HepG2 (cell line): ENCODE measurements around the gene FRMD8. TPM values are rescaled to one million over a fixed set of nuclear protein-coding genes. Genes with fewer than 3 reads are reported as not detected.

Source experiments
- ADNP ChIP-seq: sonication (generic); formaldehyde crosslinking; IDR thresholded peaks from 2 replicates; pipeline ENCODE4 v1.4.0; 2020; ENCODE audit warnings: missing genetic modification reagents
- CENPT ChIP-seq: sonication (generic); formaldehyde crosslinking; IDR thresholded peaks from 2 replicates; pipeline ENCODE4 v1.8.0; 2022; ENCODE audit warnings: low read depth, mild to moderate bottlenecking, moderate library complexity, missing genetic modification reagents
- MED8 ChIP-seq: sonication (generic); formaldehyde crosslinking; IDR thresholded peaks from 2 replicates; pipeline ENCODE4 v1.8.1; 2023; ENCODE audit warnings: mild to moderate bottlenecking, missing genetic modification reagents; ENCODE audit not compliant: insufficient replicate concordance
- NFYB ChIP-seq: sonication (generic); formaldehyde crosslinking; IDR thresholded peaks from 2 replicates; pipeline ENCODE4 v1.4.0; 2020; ENCODE audit warnings: missing genetic modification reagents
- NPAS2 ChIP-seq: sonication (generic); formaldehyde crosslinking; IDR thresholded peaks from 2 replicates; pipeline ENCODE4 v1.8.0; 2022; ENCODE audit warnings: mild to moderate bottlenecking, missing genetic modification reagents, borderline replicate concordance
- SP2 ChIP-seq: sonication (generic); formaldehyde crosslinking; IDR thresholded peaks from 2 replicates; pipeline ENCODE4 v1.5.1; 2020; ENCODE audit warnings: mild to moderate bottlenecking, missing genetic modification reagents
- TP53 ChIP-seq: sonication (generic); formaldehyde crosslinking; conservative IDR thresholded peaks from 2 replicates; pipeline ENCODE4 v1.4.0; 2020; ENCODE audit warnings: missing genetic modification reagents
- ZBTB38 ChIP-seq: sonication (generic); formaldehyde crosslinking; IDR thresholded peaks from 2 replicates; pipeline ENCODE4 v1.5.1; 2020; ENCODE audit warnings: mild to moderate bottlenecking, missing genetic modification reagents
- ZNF292 ChIP-seq: sonication (generic); formaldehyde crosslinking; IDR thresholded peaks from 2 replicates; pipeline ENCODE4 v1.8.1; 2022; ENCODE audit warnings: mild to moderate bottlenecking, low read depth, missing genetic modification reagents, borderline replicate concordance
- ZNF33B ChIP-seq: sonication (generic); formaldehyde crosslinking; IDR thresholded peaks from 2 replicates; pipeline ENCODE4 v1.5.1; 2020; ENCODE audit warnings: mild to moderate bottlenecking, missing genetic modification reagents
- polyA plus RNA-seq, 8 experiments: library from polyadenylated mRNA; depleted of rRNA in 3 of 8; stranded (reverse) in 7 of 8; unstranded in 1 of 8; fragments of >200 nt; fragmentation: Illumina TruSeq in 4 of 8; extraction: Trizol in 4 of 8; gene quantifications; 2 replicates each; pipeline versions ENCODE4 v1.2.1 to v1.2.3, GENCODE V29; 2011 to 2016; ENCODE audit warnings: low read depth in 4 of 8, missing spikeins in 1 of 8, mixed read lengths in 1 of 8; ENCODE audit not compliant: insufficient read depth in 1 of 8
- total RNA-seq, 5 experiments: library from RNA; depleted of rRNA; stranded (reverse); fragments of >200 nt; fragmentation: Illumina TruSeq; extraction: Trizol; gene quantifications; 2 replicates each; pipeline ENCODE4 v1.2.3, GENCODE V29; 2016; ENCODE audit warnings: low read depth in 1 of 5
- TF ChIP-seq, protein P1 (sequence below): sonication (generic); formaldehyde crosslinking; IDR thresholded peaks from 2 replicates; pipeline ENCODE4 v1.4.0; 2020; ENCODE audit warnings: mild to moderate bottlenecking, missing genetic modification reagents
- TF ChIP-seq, protein P2 (sequence below): sonication (generic); formaldehyde crosslinking; IDR thresholded peaks from 2 replicates; pipeline ENCODE4 v1.9.0; 2021; ENCODE audit warnings: missing genetic modification reagents, borderline replicate concordance
- TF ChIP-seq, protein P3 (sequence below): sonication (generic); formaldehyde crosslinking; IDR thresholded peaks from 2 replicates; pipeline ENCODE4 v1.5.0; 2020; ENCODE audit warnings: missing genetic modification reagents, mild to moderate bottlenecking, borderline replicate concordance
- TF ChIP-seq, protein P4 (sequence below): sonication (generic); formaldehyde crosslinking; IDR thresholded peaks from 2 replicates; pipeline ENCODE4 v1.8.1; 2023; ENCODE audit warnings: missing genetic modification reagents, inconsistent platforms, borderline replicate concordance
- TF ChIP-seq, protein P5 (sequence below): sonication (generic); formaldehyde crosslinking; IDR thresholded peaks from 2 replicates; pipeline ENCODE4 v1.4.0; 2020; ENCODE audit warnings: missing genetic modification reagents

Gene FRMD8
- total and polyA plus RNA-seq, 2 of the 13 experiments (the other 11 are each of a cell fraction or from before 2014, with no cell fraction given): 5.8 to 20.6 TPM

DNA sequence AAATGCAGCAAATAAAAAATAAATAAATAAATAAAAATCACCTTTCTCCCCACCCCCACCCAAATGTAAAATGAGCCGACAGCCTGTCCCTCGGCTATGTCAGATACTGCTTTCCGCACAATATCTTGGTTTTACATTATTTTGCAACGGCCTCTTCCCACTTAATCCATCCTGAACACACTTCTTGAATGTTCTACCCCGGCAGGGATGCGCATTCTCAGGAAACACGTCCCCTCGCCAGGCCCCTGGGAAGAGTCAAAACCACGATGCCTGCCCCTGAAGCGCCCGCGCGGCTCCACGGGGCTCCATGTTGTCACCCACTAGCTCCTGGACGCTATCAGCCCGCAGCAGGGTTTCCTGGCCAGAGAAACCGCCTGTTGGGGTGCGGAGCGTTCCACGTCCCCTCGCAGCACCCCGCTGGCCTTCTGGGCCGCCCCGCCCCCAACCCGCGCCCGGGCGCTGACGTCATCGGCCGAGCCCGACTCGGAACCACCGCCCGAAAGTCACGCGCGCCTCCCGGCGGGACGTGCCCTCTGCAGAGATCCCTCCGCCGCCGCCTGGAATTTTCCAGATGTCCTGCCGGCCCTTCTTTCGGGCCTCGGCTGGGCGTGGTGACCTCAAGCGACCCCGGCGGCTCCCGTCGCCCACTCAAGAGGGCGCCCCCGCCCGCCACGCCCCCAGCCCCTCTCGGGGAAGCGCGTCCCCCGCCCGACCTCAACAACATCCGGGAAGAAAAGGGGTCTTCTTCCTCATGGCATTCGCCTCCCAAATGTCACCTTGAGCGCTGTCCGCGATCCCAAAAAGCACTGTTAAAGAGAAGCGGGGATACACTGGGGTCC is 35.6 kb downstream of the FRMD8 start (continued):
- TF ChIP-seq, protein P1, sequence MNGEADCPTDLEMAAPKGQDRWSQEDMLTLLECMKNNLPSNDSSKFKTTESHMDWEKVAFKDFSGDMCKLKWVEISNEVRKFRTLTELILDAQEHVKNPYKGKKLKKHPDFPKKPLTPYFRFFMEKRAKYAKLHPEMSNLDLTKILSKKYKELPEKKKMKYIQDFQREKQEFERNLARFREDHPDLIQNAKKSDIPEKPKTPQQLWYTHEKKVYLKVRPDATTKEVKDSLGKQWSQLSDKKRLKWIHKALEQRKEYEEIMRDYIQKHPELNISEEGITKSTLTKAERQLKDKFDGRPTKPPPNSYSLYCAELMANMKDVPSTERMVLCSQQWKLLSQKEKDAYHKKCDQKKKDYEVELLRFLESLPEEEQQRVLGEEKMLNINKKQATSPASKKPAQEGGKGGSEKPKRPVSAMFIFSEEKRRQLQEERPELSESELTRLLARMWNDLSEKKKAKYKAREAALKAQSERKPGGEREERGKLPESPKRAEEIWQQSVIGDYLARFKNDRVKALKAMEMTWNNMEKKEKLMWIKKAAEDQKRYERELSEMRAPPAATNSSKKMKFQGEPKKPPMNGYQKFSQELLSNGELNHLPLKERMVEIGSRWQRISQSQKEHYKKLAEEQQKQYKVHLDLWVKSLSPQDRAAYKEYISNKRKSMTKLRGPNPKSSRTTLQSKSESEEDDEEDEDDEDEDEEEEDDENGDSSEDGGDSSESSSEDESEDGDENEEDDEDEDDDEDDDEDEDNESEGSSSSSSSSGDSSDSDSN (CRISPR knock-in tag): no peak
- TF ChIP-seq CENPT (CRISPR knock-in tag) (0 out of 2 replicates have a peak, but pooled peaks have one; percentile 40), ZBTB38 (CRISPR knock-in tag) (0 out of 2 replicates have a peak, but pooled peaks have one; percentile 3), NFYB (CRISPR knock-in tag) (peak; percentile 28; the same call in 1 of the 2 replicates), ZNF33B (CRISPR knock-in tag) (no peak), ZNF292 (no peak), MED8 (CRISPR knock-in tag) (no peak), NPAS2 (CRISPR knock-in tag) (no peak), SP2 (CRISPR knock-in tag) (0 out of 2 replicates have a peak, but pooled peaks have one; percentile 2), TP53 (CRISPR knock-in tag) (0 out of 2 replicates have a peak, but pooled peaks have one; percentile 30), ADNP (CRISPR knock-in tag) (no peak)
- TF ChIP-seq, protein P2, sequence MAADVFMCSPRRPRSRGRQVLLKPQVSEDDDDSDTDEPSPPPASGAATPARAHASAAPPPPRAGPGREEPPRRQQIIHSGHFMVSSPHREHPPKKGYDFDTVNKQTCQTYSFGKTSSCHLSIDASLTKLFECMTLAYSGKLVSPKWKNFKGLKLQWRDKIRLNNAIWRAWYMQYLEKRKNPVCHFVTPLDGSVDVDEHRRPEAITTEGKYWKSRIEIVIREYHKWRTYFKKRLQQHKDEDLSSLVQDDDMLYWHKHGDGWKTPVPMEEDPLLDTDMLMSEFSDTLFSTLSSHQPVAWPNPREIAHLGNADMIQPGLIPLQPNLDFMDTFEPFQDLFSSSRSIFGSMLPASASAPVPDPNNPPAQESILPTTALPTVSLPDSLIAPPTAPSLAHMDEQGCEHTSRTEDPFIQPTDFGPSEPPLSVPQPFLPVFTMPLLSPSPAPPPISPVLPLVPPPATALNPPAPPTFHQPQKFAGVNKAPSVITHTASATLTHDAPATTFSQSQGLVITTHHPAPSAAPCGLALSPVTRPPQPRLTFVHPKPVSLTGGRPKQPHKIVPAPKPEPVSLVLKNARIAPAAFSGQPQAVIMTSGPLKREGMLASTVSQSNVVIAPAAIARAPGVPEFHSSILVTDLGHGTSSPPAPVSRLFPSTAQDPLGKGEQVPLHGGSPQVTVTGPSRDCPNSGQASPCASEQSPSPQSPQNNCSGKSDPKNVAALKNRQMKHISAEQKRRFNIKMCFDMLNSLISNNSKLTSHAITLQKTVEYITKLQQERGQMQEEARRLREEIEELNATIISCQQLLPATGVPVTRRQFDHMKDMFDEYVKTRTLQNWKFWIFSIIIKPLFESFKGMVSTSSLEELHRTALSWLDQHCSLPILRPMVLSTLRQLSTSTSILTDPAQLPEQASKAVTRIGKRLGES (CRISPR knock-in tag): no peak
- TF ChIP-seq, protein P3, sequence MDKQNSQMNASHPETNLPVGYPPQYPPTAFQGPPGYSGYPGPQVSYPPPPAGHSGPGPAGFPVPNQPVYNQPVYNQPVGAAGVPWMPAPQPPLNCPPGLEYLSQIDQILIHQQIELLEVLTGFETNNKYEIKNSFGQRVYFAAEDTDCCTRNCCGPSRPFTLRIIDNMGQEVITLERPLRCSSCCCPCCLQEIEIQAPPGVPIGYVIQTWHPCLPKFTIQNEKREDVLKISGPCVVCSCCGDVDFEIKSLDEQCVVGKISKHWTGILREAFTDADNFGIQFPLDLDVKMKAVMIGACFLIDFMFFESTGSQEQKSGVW (CRISPR knock-in tag): 0 out of 2 replicates have a peak, but pooled peaks have one; percentile 41
- TF ChIP-seq, protein P4, sequence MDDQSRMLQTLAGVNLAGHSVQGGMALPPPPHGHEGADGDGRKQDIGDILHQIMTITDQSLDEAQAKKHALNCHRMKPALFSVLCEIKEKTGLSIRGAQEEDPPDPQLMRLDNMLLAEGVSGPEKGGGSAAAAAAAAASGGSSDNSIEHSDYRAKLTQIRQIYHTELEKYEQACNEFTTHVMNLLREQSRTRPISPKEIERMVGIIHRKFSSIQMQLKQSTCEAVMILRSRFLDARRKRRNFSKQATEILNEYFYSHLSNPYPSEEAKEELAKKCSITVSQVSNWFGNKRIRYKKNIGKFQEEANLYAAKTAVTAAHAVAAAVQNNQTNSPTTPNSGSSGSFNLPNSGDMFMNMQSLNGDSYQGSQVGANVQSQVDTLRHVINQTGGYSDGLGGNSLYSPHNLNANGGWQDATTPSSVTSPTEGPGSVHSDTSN (CRISPR knock-in tag): no peak
- TF ChIP-seq, protein P5, sequence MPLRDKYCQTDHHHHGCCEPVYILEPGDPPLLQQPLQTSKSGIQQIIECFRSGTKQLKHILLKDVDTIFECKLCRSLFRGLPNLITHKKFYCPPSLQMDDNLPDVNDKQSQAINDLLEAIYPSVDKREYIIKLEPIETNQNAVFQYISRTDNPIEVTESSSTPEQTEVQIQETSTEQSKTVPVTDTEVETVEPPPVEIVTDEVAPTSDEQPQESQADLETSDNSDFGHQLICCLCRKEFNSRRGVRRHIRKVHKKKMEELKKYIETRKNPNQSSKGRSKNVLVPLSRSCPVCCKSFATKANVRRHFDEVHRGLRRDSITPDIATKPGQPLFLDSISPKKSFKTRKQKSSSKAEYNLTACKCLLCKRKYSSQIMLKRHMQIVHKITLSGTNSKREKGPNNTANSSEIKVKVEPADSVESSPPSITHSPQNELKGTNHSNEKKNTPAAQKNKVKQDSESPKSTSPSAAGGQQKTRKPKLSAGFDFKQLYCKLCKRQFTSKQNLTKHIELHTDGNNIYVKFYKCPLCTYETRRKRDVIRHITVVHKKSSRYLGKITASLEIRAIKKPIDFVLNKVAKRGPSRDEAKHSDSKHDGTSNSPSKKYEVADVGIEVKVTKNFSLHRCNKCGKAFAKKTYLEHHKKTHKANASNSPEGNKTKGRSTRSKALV (CRISPR knock-in tag): no peak
